HG03097 (cell line): ENCODE measurements around the gene CASTOR1.
"Not testable (repeated sequence)": the region's sequence is repeated elsewhere in the genome, so short reads cannot be mapped to it uniquely, and the experiment has no call there.

Source experiments
- ATAC-seq: cut with Tn5 transposase; IDR thresholded peaks from one replicate; pipeline ENCODE4 v1.9.1; 2021; ENCODE audit not compliant: unreplicated experiment, low FRiP score

Gene CASTOR1

DNA sequence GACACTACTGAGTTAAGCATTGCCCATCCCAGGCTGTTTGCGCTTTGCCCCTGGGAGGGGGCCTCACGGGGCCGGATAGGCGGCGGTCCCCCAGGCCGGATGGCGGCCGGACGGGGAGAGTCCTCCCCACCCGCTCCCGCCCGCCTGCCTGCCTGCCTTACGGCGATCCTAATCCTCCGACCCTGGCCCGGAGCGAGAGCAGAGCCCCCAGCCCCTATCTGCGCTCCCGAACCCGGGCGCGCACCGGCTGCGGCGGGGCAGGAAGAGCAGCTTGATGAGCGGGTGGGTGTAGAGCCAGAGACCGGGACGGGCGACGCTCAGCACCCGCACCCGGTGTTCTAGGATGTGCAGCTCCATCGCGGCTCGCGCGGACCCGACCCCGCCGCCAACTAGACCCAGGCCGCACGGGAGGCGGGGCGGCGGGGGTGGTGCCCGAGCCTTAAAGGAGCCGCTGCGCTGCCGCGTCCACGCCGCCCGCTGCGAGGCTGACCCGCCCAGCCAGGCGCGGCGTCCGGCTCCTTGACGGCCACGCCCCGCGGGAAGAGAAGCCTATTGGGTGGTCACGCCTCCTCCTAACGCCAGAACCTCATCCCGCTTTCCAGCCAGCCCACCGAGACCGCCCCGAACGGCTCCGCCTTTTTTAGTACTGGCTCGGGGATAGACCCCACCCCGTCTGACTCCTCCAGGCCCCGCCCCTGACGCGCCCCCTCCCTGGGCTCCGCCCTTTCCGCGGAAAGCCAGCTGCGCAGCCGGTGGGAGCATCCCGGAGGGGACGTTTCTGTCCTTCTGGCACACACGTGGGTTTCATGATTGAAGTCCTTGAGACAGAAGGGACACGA, at the start of gene CASTOR1:
CASTOR1 (minus strand) TSS at position 365 of the 839 bp plus-strand sequence; CDS start at position 357, 8 bp downstream.
- peak; percentile 60 for ATAC-seq

DNA sequence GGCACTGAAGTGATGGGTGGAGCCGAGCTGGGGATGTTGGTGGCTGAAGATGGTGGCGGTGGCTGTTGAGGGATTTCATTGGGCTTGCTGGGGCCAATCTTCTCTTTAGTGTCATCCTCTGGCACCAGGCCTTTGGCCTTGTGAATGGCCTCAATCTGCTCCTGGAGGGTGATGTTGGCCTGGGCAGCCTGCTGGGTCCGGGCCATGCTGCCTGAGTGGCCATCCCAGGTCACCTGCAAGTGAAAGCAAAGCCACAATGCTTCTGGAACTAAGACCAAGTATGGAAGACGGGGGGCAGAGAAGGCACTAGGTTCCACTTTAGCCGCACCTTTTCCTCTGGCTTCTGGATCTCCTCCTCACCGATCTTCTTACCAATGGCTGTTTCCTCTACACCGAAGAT, 49.5 kb upstream of the CASTOR1 start:
- no peak for ATAC-seq

DNA sequence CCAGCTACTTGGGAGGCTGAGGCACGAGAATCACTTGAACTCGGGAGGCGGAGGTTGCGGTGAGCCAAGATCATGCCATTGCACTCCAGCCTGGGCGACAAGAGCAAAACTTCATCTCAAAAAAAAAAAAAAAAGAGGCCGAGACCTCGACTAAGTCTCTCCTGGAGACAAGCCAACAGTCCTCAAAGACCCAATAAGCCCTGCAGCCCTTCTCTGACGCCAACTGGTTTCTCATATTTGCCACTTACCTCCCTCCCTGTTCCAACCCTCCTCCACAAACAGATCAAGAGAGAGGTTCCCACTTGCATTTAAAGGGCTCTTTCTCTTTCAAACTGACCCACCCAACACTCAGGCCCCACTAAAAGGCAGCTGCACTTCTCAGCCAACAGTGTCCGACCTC, 49.0 kb upstream of the CASTOR1 start:
- ATAC-seq, result not testable (repeated sequence)

DNA sequence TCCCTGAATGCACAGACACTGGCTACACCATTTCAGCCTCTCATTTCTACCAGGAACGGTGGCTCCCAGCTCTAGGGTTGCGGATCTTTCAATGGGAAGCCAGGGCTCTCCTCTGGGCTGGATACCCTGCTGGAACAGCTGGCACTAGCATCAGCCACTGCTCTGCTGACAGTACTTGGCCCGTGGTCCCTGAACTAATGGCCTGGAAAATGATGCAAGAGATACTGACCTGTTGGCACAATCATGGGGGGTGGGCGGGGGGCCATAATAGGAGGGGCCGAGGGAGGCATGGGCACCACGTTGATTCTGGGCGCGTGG, 48.1 kb upstream of the CASTOR1 start:
- ATAC-seq, result no peak

DNA sequence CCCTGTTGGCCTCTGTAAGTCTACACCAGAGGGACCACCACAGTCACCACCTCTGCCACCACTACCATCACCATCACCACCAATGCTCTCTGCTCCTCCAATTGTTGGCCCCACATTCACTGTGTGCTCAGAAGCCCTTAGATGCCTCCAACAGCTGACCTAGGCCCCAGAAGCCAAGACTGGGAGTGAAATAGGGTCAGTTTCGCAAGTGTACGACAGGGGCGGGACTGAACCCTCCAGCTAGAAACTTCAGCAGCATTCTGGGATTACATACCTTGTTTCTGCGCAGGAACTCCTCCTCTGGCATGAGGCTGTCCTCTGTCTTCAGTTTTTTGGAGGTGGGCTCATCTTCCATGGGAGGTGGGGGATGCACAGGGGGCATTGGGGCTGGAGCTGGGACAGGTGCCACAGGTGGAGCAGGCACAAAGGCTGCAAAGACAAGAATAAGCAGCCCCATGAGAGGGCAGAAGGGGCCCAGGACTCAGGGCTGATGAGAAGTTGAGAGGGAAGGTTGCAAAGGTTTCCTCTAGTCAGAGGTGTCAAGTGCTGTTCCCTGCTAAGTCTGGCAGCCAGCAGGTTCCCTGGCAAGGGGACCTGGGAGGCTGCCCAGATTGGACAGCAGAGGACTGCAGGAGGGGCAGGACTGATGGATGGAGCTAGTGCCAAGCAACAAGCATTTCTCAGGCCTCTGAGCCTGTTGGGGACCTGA, 47.6 kb upstream of the CASTOR1 start:
- no peak for ATAC-seq

DNA sequence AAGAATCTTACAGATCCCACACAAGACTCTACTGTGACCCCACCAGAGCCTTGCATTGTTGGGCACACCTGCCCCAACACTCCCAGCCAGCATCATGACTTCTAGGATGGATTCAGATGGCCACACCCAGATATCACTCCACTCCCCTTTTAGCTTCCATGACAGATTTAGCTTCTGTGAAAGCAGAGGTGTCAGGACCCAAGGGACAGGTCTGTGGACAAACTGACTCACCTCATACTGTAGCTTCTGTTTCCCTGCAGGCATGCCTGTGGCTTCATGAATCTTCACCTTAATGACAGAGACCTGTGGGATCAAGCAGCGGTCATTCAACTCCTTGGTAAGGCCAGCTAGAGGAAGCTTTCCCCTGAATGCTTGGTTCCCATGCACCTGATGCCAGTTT, 45.9 kb upstream of the CASTOR1 start:
- ATAC-seq, result no peak

DNA sequence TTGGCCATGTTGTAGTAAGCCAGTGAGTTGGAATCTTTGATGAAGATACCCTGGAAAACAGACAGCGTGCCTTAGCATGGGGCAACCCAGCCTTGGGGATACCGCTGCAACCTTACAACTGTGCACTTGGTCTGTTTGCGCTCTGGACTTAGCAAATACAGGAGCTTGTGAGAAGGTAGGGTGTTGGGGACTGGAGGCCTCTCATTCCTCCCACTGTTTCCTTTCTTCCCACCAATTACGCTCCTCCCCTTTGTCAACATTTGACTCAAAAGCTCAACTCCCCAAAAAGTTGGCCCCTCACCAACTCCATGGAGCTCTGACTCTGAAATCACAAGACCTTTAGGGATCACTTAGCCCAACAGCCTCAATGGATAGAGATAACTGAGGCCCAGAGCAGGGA, 45.3 kb upstream of the CASTOR1 start:
- ATAC-seq, result no peak

DNA sequence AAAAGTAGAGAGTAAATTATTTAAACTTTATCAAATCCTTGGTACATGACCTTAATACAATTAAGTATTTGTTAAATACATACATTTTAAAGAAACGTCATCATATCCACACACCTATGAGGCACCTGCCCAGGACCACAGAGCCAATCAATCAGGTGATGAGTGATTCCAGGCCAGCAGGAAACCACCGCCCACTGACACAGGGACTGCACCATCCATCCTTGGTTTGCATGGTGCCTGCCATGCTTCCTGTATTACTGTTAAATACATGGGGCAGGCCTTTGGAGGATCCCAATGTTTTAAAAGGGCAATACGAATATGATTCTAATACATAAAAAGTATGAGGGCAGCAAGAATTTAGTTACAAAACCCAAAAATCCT, 44.4 kb upstream of the CASTOR1 start:
- ATAC-seq, result no peak

DNA sequence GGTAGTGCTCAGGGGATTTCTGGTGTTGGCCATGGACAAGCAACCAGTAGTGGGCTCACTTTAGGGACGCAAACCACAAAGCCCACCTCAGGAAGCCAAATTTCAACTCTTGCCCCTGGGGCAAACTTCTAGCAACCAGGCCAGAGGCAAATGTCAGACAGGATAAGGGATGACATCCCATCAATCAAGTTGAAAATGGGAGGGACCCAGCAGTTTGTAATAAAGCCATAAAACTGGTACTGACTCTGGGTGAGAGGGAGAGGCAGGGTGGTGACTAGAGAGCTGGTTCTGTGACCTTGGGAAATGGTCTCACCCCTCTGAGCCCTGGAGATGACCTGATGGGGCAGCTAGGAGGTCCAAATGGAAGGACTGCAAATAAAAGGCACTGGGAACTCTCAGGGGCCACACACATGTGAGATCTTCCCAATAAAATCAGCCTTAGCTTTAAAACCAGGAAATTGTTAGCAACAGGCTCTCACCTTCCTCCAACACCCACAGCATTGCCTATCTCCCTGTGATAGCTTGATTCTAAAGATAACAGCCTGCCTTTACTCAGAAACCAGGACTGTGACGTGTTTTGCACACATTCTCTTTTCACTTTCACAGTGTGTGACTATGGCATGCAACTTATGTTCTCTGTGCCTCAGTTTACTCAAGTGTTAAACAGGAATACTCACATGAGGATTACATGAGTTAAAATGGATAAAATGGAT, 43.8 kb upstream of the CASTOR1 start:
- no peak for ATAC-seq

DNA sequence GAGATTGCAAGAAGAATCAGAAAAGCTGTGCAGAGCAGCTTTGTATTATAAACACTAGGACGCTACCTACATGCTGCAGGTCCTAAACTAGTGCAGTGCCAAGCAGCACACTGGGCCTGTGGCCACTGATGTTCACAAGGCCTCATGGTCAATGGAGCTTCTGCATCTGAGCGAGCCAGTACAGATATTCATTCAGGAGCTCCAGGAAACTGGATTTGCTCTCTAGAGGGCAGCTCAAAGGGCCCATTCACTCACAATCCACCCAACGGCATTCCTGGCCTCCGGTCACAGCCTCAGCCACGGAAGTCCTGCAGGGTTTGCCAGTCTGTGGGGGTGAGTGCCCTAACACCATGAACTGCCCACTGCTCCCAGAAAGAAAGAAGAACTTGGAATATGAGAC, 43.2 kb upstream of the CASTOR1 start:
- no peak for ATAC-seq

DNA sequence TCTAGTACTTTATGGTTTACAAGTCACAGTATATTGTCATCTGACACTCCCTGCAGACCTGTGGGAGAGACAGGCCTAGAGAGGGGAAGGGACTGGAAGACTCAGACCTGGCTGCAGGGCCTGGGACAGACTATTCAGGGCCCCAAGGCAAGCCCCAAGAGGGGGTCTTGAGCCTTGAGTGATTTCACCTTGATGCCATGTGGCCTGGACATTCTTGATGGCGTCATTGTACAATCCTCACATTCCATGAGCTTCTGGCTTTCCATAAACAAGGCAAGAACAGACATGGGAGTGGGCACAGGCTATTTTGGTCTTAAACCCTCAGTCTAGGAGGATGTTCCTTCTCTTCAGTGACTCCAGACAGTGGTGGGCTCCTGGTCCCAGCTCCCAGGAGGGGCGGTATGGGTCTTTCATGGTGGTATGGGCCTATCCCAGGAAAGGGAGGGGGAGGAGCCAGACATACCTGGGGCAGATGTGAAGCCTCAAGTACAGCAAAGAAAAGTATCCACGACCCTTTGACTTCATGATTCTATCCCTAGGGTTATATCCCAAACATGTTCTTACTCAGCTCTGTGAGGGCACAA, 39.3 kb upstream of the CASTOR1 start:
- ATAC-seq, result no peak

DNA sequence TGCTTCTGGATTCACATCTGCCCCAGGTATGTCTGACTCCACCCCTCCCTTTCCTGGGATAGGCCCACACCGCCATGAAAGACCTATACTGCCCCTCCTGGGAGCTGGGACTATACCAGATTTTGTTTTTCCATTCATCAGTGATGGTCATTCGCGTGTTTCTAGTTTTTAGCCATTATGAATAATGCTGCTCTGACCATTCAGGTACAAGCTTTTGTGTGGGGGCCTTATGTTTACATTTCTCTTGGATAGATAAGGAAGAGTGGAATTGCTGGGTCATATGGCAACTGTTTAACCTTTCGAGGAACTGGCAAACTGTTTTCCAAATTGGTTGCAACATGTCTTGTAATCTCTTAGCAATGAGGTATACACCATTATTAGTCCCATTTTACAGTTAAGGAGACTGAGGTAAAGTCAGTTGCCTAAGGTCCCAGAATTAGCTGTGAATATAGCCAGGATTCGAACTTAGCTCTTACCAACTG, 38.6 kb upstream of the CASTOR1 start:
- ATAC-seq, result no peak

DNA sequence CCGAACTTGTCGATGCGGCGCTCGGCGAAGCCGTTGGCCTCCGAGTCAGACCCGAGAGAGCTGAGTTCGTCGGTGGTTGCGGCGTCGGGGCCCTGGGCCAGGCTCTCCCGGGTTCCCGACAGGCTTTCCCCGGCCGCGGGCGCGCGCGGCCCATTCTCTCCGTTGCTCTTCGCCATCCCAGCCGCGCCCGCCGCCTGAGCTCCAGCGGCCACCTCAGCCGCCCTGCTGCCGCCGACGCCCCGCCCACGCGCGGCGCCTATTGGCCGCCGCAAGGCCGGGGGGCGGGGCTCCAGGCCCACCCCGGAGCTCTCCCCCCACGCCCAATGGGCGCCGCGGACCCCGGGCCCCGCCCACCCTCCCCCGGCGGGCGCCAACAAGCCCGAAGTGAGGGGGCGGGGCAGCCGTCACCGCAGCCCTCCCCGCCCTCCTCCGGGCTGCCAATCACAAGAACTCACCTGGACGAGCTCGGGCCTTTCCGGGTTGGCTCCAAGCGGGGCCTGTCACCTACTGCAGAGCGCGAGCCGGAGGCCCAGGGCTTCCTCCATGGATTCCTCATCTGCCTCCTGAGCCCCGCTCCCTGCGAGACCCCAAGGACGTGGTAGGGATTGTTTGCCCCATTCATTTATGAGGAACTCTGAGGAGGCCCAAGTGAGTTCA, 37.5 kb upstream of the CASTOR1 start, which contains the start of gene TBC1D10A:
TBC1D10A (minus strand) TSS at position 236 of the 657 bp plus-strand sequence; CDS start at position 176, 60 bp downstream.
- ATAC-seq, result peak; percentile 70

DNA sequence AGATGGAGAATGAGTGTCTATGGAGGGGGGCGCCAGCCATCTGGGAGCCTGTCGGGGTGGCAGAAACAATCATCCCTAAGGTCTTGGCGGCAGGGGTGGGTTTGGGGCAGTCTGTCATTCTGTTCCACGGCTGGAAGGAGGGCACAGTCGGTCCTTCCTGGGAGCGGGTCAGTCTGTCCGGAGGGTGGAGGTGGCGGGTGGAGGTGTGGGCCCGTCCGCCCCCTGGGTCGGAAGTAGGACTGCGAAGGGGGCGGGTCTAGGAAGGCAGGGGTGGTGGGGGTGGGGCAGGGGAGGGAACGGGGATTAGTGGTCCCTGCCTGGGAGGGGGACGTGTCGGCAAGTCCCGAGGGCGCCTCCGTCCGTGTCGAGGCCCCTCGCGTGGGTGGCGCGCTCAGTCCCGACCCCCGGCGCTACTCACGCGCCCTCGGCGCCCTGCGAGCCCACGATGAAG, 37.0 kb upstream of the CASTOR1 start:
- ATAC-seq, result peak; percentile 18

DNA sequence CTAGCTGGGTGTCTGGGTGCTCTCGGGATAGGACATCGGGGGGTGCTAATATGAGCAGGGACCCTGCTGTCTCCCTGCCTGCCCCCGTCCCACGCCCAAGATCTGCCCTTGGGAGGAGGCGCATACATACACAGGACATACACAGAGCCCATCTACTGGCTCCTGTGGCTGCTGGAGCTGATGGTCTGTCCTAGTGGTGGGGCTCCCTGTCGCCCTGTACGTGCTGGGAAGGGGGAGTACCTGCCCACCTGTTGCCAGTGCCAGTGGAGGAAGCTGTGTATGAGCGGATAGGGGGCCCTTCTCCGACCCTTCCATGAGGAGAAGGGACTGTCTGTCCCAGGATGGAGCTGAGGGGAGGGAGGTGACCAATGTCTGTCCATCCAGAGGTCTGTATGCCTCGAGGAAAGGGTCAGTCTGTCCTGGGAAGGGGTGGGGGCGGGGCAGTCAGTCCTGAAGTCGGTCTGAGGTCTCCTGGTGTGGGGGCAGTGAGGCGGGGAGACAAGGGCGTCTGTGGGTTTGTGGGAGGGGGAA, 36.5 kb upstream of the CASTOR1 start:
- ATAC-seq, result no peak

DNA sequence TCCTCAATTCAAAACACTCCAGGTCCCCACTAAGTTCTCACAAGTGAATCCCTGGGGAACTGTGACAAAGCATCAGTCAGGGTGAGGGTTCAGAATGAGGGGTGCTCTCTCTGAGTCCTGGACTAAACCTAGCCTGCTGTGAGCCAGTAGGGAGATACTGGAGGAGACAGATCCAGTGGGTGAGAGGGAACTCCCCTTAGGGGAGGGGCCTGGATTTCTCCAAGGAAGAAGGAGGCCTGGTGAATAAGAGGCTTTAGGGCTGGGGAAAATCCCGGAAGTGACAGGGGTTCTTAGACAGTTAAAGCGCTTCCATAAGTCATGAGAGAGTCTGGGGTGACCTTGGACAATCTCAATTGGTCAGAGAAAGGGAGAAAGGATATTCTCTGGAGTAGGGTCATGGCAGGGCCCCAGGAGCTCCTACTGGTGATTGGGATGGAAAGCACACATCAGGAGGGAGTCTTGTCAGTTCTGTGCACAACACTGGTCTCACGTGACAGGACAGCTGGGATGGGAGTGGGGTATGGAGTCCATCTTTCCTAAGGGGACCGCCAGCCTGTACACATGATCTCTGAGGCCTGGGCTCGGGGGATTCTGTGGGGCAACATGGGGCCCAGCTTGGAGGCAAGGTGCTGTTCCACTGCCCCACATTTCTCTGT, 35.9 kb upstream of the CASTOR1 start:
- ATAC-seq, result no peak

DNA sequence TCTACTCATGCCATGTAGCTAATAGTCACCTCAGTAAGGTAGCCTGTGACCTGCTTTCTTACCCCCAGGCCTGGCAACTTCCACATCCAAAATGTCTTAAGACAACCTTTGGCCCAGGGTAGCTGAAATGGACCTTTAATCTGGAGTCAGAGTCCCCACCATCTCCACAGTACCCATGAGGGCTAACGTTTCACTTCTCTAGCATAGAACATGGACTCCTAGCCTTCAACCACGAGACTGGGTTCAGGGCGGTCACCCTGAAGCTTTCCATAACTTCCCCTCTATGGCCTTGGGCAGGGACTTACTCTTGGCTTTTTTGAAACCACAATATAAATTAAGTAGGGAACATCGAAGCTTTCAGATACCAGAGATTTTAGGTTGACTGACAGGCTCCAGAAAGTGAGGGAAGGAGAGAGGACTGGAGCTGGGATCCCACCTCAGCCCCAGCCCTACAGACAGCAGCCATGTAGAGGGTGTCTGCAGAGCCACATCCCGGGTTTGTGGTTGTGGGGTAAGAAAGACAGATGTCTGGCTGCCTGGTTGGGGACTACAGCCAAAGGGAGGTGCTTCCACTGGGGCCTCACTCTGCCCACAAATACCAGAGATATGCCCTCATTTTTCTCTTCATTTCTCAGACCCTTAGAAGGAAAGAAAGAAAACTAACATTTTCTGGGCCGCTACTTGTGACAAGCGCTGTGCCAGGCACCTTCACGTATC, 34.9 kb upstream of the CASTOR1 start:
- ATAC-seq, result no peak

DNA sequence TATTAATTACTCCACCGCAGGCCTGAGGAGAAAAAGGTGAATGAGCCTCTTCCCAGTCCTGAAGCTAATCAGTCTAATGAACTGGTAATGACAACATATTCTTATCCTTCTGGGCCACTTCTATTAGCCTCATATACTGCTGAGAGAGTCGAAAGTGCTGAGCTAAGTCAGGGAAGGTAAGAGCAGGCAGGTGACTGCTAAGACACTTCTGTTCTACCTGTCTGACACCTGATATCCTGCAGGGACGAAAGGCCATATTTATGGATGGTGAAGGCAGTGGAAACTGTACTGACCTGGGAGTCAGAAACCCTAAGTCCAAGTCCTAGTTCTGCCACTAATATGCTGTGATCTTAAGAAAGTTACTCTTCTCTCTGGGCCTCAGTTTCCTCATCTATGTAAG, 33.9 kb upstream of the CASTOR1 start:
- no peak for ATAC-seq

DNA sequence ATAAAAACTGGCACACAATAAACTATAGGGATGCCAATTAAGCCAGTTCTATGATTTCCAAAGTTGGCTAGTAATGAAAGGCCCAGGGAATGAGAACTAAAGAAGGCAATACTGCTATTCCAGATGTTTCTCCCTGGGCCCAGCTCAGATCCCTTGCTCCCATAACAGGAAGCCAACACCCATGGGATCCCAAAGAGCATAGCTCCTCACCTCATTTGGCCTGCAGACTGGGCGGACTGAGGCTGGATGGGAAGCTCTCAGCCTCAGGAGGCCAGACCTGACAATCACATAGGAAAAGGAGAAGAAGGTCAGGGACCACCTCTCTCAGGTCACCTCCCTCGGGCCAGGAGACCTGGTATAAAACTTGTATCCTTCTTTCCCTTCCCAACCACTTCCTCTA, 32.2 kb upstream of the CASTOR1 start:
- no peak for ATAC-seq
